GM18861 (cell line): ENCODE data around the gene CNOT10.
"Not testable (repeated sequence)": the region's sequence is repeated elsewhere in the genome, so short reads cannot be mapped to it uniquely, and the experiment has no call there.

Experiments
- ATAC-seq: cut with Tn5 transposase; IDR thresholded peaks from one replicate; pipeline ENCODE4 v1.9.1; 2021; ENCODE audit not compliant: unreplicated experiment

The CNOT10 gene

DNA sequence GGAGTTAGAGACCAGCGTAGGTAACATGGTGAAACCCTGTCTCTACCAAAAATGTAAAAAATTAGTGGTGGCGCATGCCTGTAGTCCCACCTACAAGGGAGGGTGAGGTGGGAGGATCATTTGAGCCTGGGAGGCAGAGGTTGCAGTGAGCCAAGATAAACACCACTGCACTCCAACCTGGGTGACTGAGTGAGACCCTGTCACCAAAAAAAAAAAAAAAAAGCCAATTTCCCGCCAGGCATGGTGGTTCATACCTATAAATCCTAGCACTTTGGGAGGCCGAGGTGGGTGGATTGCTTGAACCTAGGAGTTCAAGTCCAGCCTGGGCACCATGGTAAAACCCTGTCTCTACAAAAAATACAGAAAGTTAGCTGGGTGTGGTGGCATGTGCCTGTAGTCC, 6.9 kb downstream of the CNOT10 start:
- ATAC-seq: no peak

GRCh38 chr3:32696523-32696922, 11.5 kb downstream of the CNOT10 start:
- no peak for ATAC-seq

DNA sequence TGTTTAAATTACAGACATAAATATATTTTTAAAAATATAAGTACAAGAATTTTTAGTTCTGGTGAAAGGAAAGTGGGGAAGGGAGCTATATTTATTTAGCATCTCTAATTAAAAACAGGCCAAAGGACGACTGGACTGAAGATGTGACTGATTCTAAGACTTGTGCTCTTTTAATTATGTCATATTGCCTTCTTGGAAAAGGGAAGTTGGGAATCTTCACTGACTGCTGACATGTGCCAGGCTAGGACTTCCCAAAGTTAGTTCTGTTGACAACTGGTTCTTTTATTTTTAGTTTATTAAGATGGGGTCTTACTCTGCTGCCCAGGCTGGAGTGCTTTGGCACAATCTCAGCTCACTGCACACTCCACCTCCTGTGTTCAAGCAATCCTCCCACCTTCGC, 13.5 kb downstream of the CNOT10 start:
- no peak for ATAC-seq

DNA sequence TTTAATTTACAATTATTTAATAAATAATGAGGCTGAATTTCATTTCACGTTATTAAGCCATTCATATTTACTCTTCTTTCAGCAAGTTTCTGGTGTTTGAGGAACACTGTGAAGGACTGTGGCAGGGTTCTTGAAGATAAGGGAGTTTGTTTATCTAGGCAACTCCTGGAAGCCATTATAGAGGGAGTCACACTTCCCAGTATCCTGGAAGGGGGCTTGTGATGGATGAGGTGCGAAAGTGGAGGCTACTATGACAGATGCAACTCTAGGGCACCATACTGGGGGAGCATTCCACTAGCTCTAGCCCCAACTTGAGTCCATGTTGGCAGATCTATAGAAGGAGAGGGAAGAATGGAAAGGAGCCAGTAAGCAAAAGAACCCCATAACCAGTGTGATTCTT, 14.4 kb downstream of the CNOT10 start:
- no peak for ATAC-seq

GRCh38 chr3:32700244-32700643, 15.3 kb downstream of the CNOT10 start:
- no peak for ATAC-seq

GRCh38 chr3:32703491-32703972, 18.5 kb downstream of the CNOT10 start:
- ATAC-seq: no peak

DNA sequence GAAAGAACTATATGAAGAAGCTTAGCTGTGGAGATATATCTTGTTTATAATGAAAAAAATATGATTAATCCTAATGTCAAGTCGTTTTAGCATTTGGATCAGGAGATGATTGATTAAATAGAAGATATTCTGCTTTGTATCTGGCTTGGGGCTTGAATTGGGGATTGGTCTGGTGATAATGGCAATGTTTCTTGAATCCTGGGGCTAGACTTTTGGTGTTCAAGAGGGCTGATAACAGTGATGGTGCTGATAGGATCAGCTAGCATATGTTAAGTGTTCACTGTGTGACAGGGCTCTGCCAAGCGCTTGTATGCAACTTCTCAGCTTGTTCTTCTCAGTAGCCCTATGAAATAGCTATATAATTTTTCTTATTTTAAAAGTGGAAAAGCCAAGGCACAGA, 20.2 kb downstream of the CNOT10 start:
- no peak for ATAC-seq

- no peak for ATAC-seq
Observed at GRCh38 chr3:32706348-32707025, 21.5 kb downstream of the CNOT10 start.

DNA sequence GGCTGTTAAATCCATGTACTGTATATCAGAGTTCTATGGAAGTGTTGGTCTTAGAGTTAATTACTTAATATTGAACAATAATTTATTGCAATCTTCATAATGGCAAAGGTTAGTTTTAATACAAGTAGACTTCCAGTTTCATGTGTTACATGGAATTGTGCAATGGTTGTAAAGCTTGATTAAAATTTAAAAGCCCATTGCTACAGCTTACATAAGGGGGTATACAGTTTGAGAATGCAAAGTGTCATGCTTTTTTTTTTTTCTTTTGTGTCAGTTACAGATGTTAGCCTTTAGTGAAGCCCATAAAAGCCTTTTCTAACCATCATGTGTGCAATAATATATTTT, 22.0 kb downstream of the CNOT10 start:
- ATAC-seq: no peak

DNA sequence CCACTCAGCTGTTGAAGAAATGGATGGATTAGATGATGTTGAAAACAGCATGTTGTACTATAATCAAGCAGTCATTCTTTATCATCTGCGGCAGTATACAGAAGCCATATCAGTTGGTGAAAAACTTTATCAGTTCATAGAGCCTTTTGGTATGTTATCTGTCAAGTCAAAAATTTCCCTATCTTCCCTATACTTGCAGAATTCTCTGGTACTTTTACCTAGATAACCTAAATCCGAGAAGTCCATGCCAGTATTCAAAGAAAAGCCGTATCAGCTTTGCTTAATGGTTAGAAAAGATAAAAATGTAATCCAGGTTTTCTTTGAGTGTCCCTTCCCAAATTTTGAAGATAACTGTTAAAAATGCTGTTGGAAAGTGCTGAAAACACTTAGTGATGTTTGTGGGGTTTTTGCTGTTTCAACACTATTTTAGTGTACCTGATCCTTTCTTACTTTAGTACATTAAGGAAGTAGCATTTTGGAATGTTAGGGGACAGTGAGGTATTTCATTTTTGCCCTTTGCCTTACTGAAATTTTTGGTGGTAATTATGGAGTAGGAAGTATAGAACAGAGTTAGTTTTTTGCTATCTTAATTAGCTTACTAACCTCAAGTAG, 23.8 kb downstream of the CNOT10 start:
- no peak for ATAC-seq

DNA sequence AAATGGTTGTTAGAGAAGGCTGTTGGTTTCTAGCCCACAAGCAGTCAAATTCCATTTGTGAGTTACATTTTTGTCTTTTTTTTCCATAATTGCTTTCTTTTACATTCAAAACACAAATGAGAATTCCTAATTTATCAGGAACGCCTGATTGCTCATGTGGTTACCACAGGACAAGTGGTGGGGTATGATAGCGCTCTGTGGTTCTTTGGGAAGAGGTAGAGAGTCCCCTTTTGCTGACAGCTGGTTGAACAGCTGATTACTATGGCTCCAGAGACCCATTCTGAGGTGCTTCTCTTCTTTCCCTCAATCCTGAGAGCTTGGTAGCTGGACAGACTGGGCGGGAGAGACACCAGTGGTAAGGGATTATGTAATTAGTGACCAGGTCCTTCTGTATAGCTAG, 24.4 kb downstream of the CNOT10 start:
- no peak for ATAC-seq

DNA sequence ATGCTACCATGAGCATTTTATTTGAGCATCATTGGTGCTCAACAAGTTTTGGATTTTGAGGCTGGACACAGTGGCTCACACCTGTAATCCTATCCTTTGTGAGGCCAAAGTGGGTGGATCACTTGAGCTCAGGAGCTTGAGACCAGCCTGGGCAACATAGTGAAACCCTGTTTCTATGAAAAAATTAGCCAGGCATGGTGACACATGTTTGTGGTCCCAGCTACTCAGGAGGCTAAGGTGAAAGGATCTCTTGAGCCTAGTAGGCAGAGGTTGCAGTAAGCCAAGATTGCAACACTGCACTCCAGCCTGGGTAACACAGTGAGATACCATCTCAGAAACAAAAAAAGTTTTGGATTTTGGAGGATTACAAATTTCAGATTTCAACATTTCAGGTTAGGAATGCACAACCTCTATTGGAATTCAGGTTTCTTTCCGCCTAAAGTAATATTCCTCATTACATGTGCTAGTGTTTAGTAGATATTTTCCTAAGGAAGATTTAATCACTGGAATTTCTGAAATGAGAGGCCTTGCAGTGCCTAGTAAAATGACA, 27.6 kb downstream of the CNOT10 start:
- ATAC-seq: no peak

GRCh38 chr3:32713181-32713580, 28.2 kb downstream of the CNOT10 start:
- no peak for ATAC-seq

- no peak for ATAC-seq
Observed at GRCh38 chr3:32719335-32719734, 34.3 kb downstream of the CNOT10 start.

DNA sequence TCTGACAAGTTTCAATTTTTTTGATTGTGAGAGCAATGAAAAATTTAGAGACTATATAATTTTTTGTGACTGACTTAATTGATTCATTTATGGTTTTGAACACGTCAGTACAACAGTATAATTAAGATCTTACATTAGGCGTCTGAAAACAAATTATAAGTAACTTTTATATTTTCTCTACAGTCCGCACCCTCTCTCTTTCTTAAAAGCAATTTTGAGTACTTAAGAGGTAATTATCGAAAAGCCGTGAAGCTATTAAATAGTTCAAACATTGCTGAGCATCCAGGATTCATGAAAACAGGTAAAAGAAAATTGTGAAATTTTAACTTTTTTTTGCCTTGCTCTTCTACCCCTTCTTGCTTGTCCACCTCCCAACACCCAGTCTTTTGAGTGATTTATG, 34.9 kb downstream of the CNOT10 start:
- no peak for ATAC-seq

DNA sequence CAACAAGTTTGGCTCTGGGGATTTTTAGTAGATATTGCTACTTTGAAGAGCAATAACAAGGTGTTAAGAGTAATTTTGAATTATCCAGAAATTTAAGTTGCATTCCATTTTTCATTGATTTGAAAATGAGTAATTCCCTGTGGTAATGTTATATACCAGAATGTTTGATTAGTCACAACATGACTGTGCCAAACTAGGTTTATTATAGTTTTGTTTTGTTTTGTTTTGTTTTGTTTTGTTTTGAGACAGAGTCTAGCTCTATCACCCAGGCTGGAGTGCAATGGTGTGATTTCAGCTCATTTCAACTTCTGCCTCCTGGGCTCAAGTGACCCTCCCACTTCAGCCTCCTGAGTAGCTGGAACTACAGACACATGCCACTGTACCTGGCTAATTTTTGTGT, 40.7 kb downstream of the CNOT10 start:
- no peak for ATAC-seq

GRCh38 chr3:32733631-32734229, 48.7 kb downstream of the CNOT10 start:
- no peak for ATAC-seq

DNA sequence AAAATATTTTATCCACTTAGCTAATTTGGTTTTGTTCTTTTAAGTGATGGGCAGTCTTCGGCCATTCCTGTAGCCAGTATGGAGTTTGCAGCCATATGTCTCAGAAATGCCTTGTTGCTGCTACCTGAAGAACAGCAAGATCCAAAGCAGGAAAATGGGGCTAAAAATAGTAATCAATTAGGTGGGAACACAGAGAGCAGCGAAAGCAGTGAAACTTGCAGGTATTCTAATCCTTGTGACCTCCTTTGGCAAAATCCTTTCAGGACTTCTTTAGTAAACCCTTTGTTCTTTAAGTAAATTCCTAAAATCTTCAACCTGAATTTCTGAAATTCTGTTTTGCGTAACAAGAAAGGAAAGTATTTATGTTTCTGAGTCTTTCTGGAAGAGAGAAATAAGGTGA, 49.8 kb downstream of the CNOT10 start:
- no peak for ATAC-seq

- not testable (repeated sequence) for ATAC-seq
Observed at GRCh38 chr3:32743470-32743869, 58.5 kb downstream of the CNOT10 start.

DNA sequence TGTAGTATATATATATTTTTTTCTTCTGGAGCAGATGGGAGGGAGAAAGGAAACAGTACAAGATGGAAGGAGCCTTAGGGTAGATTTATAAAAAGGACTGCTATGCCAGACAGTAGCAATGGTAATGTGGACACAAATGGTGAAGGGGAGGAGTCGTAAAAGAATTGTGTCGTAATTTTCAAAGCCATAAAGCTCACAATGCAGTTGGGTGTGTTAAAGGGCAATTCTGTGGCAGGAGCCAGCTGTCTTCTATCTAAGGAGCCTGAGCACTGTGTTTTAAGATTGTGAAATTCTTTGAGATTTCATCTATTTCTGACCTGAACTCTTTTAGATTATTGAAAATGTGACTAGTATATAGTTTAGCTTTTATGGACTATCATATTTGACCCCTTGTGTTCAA, 58.9 kb downstream of the CNOT10 start:
- ATAC-seq: no peak

GRCh38 chr3:32751377-32751776, 66.4 kb downstream of the CNOT10 start:
- no peak for ATAC-seq

GRCh38 chr3:32755761-32756160, 70.8 kb downstream of the CNOT10 start:
- ATAC-seq: no peak
